ENCODE measurements around the gene ASMTL. TPM values are rescaled to one million over a fixed set of nuclear protein-coding genes. Genes with fewer than 3 reads are reported as not detected.

Gene ASMTL, protein sequence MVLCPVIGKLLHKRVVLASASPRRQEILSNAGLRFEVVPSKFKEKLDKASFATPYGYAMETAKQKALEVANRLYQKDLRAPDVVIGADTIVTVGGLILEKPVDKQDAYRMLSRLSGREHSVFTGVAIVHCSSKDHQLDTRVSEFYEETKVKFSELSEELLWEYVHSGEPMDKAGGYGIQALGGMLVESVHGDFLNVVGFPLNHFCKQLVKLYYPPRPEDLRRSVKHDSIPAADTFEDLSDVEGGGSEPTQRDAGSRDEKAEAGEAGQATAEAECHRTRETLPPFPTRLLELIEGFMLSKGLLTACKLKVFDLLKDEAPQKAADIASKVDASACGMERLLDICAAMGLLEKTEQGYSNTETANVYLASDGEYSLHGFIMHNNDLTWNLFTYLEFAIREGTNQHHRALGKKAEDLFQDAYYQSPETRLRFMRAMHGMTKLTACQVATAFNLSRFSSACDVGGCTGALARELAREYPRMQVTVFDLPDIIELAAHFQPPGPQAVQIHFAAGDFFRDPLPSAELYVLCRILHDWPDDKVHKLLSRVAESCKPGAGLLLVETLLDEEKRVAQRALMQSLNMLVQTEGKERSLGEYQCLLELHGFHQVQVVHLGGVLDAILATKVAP
- total RNA-seq: 31.7 TPM

GRCh38 chrX:1452516-1453394, at the start of gene ASMTL:
Gene ASMTL, minus strand, starts transcription at chrX:1452909. Its CDS starts 69 bp downstream, at chrX:1452840.
- Histone ChIP-seq H3K9me3 (no peaks in the 10 kb centered on the region), H3K36me3 (no peaks in the 10 kb centered on the region), H3K27me3 (no peaks in the 10 kb centered on the region), H3K4me1 (peaks cover 25% of the 10 kb centered on the region), H3K27ac (peak within 1 kb of the TSS; percentile 85), H3K4me3 (peak within 1 kb of the TSS; percentile 90 to 96)
- DNase-seq (ENCODE audit: extremely low spot score in 2 of 2): peak; percentile 100
- intact Hi-C loops (cut with DNase I): loop anchor here (10.0 kb wide), 1 partner anchor 142 kb away; the partner anchor contains the start of gene AKAP17A
- TF ChIP-seq POLR2AphosphoS5 (IDR thresholded peaks at IDR 0.05; ENCODE audit: insufficient read depth in 1 of 2, low read depth in 1 of 2) (peak in 1 of 2 donors; percentile 71), CTCF (IDR thresholded peaks at IDR 0.05) (no peak), POLR2A (IDR thresholded peaks at IDR 0.05) (peak in 1 of 2 donors; percentile 52)

GRCh38 chrX:1502241-1502640, 49.5 kb upstream of the ASMTL start:
- H3K27me3 ChIP-seq: no peaks in the 10 kb centered on the region
- no peaks in the 10 kb centered on the region for H3K4me1 ChIP-seq
- no peak for TF ChIP-seq CTCF (IDR thresholded peaks at IDR 0.05)
- TF ChIP-seq POLR2AphosphoS5 (IDR thresholded peaks at IDR 0.05; ENCODE audit: insufficient read depth in 1 of 2, low read depth in 1 of 2): no peak
- TF ChIP-seq POLR2A (IDR thresholded peaks at IDR 0.05): no peak
- DNase-seq (ENCODE audit: extremely low spot score in 2 of 2): no peak
- intact Hi-C loops (cut with DNase I): no loop called here
- no peaks in the 10 kb centered on the region for H3K9me3 ChIP-seq
- no peak overlapping the region for H3K4me3 ChIP-seq
- no peak overlapping the region for H3K27ac ChIP-seq
- H3K36me3 ChIP-seq: no peaks in the 10 kb centered on the region

GRCh38 chrX:1500701-1501624, 48.3 kb upstream of the ASMTL start:
- no peaks in the 10 kb centered on the region for H3K4me1 ChIP-seq
- intact Hi-C loops (cut with DNase I): no loop called here
- H3K27me3 ChIP-seq: no peaks in the 10 kb centered on the region
- H3K4me3 ChIP-seq: no peak overlapping the region
- no peak for DNase-seq (ENCODE audit: extremely low spot score in 2 of 2)
- TF ChIP-seq POLR2A (IDR thresholded peaks at IDR 0.05) (no peak), CTCF (IDR thresholded peaks at IDR 0.05) (no peak), POLR2AphosphoS5 (IDR thresholded peaks at IDR 0.05; ENCODE audit: insufficient read depth in 1 of 2, low read depth in 1 of 2) (no peak)
- H3K27ac ChIP-seq: no peak overlapping the region
- no peaks in the 10 kb centered on the region for H3K9me3 ChIP-seq
- no peaks in the 10 kb centered on the region for H3K36me3 ChIP-seq

DNA sequence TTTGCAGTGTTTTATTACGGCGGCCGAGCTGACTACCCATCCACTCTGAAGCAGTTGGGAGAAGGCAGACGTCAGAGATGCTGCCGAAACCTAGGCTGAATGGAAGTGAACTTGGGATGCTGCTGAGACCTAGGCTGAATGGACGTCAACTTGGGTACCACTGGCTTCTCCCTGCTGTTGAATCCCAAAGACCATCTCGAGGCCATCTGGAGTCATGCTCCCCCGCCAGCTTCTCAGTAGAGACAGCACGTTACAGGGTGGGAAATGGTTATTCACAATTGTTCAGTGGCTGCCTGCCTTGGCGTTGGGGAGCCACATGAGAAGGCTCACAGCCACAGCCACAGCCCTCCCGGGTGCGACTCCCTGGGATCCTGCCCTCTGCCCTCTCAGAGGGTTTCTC, 43.4 kb upstream of the ASMTL start:
- no peak for TF ChIP-seq CTCF (IDR thresholded peaks at IDR 0.05)
- no peak for TF ChIP-seq POLR2A (IDR thresholded peaks at IDR 0.05)
- TF ChIP-seq POLR2AphosphoS5 (IDR thresholded peaks at IDR 0.05; ENCODE audit: insufficient read depth in 1 of 2, low read depth in 1 of 2): no peak
- no peaks in the 10 kb centered on the region for H3K27me3 ChIP-seq

More for the DNA sequence above, 43.4 kb upstream of the ASMTL start:
- Histone ChIP-seq H3K36me3 (no peaks in the 10 kb centered on the region), H3K4me1 (no peaks in the 10 kb centered on the region), H3K9me3 (no peaks in the 10 kb centered on the region), H3K27ac (no peak overlapping the region), H3K4me3 (no peak overlapping the region)
- DNase-seq (ENCODE audit: extremely low spot score in 2 of 2): peak in 1 of 2 donors; percentile 44
- intact Hi-C loops (cut with DNase I): no loop called here

All from vagina (tissue), 2 donors.